ENCODE measurements around the gene P2RX6.

P2RX6 gene

GRCh38 chr22:21064917-21065864 is 50.2 kb downstream of the P2RX6 start:
- TF ChIP-seq CTCF (IDR thresholded peaks at IDR 0.05; ENCODE audit: unreplicated experiment in 3 of 3) = no peak
- Mint-ChIP-seq H3K4me3 (no peak overlapping the region), H3K36me3 (ENCODE audit: low read depth) (no peaks in the 10 kb centered on the region), H3K9me3 (no peaks in the 10 kb centered on the region), H3K27ac (no peak overlapping the region), H3K27me3 (ENCODE audit: low read depth) (peaks cover 18% of the 10 kb centered on the region), H3K4me1 (no peaks in the 10 kb centered on the region)

- Mint-ChIP-seq H3K4me1 (no peaks in the 10 kb centered on the region), H3K36me3 (ENCODE audit: low read depth) (no peaks in the 10 kb centered on the region), H3K9me3 (no peaks in the 10 kb centered on the region), H3K4me3 (no peak overlapping the region), H3K27me3 (ENCODE audit: low read depth) (peaks cover 18% of the 10 kb centered on the region), H3K27ac (no peak overlapping the region)
- no peak for TF ChIP-seq CTCF (IDR thresholded peaks at IDR 0.05; ENCODE audit: unreplicated experiment in 3 of 3)
Observed at GRCh38 chr22:21067075-21067900, 52.3 kb downstream of the P2RX6 start.

- H3K4me3 Mint-ChIP-seq = no peak overlapping the region
- H3K4me1 Mint-ChIP-seq = no peaks in the 10 kb centered on the region
- no peak overlapping the region for H3K27ac Mint-ChIP-seq
- H3K27me3 Mint-ChIP-seq (ENCODE audit: low read depth) = peaks cover 18% of the 10 kb centered on the region
- TF ChIP-seq CTCF (IDR thresholded peaks at IDR 0.05; ENCODE audit: unreplicated experiment in 3 of 3) = no peak
- H3K9me3 Mint-ChIP-seq = no peaks in the 10 kb centered on the region
- H3K36me3 Mint-ChIP-seq (ENCODE audit: low read depth) = no peaks in the 10 kb centered on the region
Observed at GRCh38 chr22:21067901-21068680, 53.1 kb downstream of the P2RX6 start.

- Mint-ChIP-seq H3K27me3 (ENCODE audit: low read depth) (peaks cover 18% of the 10 kb centered on the region), H3K4me1 (no peaks in the 10 kb centered on the region), H3K4me3 (no peak overlapping the region), H3K9me3 (no peaks in the 10 kb centered on the region), H3K27ac (no peak overlapping the region), H3K36me3 (ENCODE audit: low read depth) (no peaks in the 10 kb centered on the region)
- no peak for TF ChIP-seq CTCF (IDR thresholded peaks at IDR 0.05; ENCODE audit: unreplicated experiment in 3 of 3)
Observed at GRCh38 chr22:21068681-21069276, 53.8 kb downstream of the P2RX6 start.

DNA sequence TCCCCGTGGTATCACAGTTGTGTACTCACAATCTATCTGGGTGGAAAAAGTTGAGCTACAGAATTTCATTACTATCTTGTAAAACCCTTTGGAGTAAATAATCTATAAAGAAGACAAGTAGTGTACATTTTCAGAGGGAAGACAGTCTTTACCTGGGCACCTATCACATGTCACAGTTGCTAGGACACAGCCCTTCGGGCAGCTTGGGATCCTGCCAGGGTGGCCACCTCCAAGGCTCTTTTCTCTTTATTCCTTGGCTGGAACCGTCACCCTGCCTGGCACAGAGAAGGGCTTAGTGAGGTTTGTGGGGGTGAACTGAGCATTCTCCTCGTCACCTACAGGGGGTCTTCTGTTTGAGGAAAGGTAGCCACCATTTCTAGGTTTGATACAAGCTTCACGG is 54.4 kb downstream of the P2RX6 start:
- Mint-ChIP-seq H3K9me3 (no peaks in the 10 kb centered on the region), H3K4me1 (no peaks in the 10 kb centered on the region), H3K27ac (no peak overlapping the region), H3K27me3 (ENCODE audit: low read depth) (peaks cover 18% of the 10 kb centered on the region), H3K36me3 (ENCODE audit: low read depth) (no peaks in the 10 kb centered on the region), H3K4me3 (no peak overlapping the region)
- TF ChIP-seq CTCF (IDR thresholded peaks at IDR 0.05; ENCODE audit: unreplicated experiment in 3 of 3) = no peak
